Measurements from ENCODE around the gene ROPN1L.

Gene ROPN1L

DNA sequence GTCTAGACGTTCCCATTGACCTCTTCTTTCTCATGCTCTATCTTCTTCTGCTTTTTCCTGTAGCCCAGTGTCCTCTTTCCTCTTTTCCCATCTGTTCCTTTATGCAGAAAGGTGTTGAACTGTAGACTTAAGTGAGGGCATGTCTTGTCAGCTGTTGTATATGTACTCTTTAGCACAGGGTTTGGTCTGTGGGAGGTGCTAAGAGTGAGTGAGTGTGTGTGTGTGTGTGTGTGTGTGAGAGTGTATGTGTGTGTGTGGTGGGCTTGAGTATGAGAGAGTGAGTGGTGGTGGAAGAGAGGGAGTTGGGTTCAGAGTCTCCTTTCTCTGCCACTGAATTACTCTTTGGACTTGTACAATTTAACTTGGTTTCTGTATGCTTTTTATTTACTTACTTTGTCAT lies 10.3 kb upstream of the ROPN1L start:
- no peak for DNase-seq

DNA sequence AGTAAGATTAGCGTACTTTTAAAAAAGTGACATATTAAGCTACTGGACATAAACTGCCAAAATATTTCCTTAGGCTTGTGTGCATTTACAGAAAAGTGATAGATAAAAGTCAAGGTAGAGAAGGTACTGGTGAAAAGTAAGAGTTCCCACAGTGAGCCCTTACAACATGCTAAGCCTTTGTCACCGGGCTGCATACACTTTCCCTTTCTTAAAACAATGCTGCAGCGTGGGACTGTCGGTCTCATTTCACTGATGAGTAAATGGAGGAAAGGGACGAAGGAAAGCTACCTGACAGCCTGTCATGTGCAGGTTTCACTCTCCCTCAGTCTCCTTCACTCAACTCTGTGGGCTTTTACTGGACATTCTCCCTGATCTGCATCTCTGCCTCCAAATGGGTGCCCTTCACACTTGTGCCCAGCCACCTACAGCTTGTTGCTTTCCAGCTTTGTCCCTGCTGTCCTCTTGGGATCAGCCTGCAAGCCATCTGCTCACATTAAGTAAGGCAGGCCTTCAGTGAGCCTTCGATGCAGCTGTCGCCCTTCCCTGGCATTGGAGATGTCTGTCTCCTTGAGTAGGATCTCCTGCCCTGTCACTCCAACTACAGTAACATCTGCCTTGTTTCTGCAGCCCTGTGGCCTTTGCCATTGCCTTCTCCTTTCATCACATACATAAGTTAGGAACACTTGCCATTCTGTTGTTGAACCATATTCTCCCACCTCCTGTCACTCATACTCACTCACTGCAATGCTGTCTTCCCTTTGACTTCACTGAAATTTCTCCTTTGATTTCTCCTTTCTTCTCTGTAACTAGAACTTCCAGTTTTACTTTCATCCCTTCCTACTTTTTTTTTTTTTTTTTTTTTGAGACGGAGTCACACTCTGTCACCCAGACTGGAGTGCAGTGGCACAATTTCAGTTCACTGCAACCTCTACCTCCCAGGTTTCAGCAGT lies 9.3 kb upstream of the ROPN1L start:
- no peak for DNase-seq

DNA sequence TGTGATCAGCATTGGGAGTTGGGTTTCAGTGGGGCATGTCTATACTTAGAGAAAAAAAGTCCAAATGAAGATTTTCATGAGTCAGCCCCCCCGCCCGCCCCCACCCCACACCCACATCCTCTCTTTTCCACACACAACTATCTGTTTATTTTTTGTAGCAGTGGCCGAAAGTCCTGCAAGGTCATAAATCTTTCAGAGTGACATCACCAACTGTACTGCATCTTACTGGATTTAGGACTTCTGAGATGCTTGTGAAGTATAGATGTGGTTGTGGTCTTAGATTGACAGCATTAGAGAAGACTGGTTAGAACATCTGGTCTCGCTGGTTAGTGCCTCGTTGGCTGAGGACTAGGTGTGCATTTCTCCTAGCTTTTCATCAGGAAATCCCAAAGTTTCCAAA lies 7.3 kb upstream of the ROPN1L start:
- no peak for DNase-seq

DNA sequence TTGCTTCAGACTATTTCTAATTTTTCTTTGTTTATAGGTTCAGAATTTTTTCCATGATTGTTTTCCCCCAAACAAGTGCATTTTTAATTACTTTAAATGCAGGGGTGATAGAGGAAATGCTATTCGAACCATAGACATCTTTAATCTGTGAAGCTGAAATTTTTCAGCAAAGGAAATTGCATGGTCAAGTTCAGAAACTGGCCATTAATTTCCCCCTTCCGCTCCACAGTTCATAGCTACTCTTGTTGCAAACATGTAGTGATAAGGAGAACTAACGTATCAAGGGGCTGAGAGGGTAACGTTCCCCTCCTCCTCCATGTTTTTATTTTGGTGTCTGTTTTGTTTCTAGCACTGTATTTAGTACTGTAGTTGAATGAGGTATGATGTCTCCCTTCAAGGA lies 3.4 kb upstream of the ROPN1L start:
- DNase-seq: no peak

DNA sequence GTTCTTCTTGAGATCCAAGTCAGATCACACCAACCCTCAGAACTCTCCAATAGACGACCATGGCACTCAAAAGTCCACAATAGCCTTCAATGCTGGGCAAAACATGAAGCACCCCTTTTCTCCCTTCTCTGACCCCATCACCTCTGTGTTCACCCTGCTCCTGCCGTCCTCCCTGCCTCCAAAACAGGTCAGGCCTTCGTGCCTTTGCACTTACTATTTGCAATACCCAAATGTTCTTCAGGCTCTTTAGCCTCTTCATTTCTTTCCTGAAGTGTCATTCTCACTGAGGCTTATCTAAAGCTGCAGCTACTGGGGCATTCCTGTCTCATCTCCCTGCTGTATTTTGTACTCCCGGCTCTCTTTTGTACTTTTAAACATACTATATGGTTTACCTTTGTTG lies 2.0 kb upstream of the ROPN1L start:
- DNase-seq: no peak

DNA sequence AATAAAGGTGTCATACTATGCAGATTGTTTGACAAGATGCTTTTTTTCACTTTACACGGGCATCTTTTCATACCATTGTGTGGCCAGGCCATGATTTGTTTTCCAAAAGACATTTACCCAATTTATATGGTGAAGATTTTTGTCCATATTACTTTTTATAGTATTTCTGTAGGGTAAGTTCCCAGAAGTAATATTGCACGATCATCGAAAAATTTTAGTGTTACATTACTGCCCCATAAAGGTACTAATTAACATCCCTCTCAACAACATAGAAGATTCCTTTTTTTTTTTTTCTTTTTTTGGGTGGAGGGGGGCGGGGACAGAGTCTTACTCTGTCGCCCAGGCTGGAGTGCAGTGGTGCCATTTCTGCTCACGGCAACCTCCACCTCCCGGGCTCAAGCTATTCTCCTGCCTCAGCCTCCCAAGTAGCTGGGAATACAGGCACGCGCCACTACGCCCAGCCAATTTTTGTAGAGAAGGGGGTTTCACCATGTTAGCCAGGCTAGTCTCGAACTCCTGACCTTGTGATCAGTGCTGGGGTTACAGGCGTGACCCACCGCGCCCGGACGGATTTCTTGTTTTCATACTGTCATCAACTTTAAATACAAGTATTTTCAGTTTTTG lies 1.2 kb upstream of the ROPN1L start:
- DNase-seq: no peak

DNA sequence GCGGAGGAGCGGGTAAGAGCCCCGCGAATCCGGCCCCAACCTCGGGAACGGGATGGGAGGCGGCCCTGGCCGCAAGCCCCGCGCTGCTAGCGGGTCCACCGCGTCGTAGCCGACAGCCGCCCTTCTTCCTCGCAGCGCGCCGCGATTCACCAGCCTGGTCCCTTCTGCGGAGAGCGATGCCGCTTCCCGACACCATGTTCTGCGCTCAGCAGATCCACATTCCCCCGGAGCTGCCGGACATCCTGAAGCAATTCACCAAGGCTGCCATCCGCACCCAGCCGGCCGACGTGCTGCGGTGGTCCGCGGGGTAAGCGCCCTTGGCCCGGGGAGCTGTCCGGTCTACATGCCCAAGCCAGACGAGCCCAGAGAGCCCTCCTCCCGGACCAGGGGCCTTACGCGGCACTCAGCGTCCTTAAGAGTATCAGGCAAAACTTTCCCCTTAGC lies 335 bp downstream of the ROPN1L start:
- no peak for DNase-seq

DNA sequence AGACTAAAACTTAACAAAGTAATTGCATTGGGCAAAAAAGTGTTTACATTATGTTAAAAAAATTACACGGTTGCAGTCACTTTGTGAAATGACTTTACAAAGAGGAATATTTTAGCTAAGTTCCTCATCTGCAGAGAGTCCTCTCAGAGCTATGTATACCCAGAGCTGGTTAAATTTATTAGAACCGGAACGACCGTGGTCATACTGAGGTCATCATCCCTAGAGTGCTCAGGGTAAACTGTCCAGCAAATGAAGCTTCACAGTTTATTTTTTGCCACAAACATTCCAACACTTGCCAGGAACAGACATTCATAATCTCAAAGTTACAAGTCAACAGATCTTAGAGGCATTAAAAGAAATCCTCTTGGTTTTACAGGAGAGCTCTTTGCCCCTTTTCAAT lies 897 bp downstream of the ROPN1L start:
- no peak for DNase-seq

DNA sequence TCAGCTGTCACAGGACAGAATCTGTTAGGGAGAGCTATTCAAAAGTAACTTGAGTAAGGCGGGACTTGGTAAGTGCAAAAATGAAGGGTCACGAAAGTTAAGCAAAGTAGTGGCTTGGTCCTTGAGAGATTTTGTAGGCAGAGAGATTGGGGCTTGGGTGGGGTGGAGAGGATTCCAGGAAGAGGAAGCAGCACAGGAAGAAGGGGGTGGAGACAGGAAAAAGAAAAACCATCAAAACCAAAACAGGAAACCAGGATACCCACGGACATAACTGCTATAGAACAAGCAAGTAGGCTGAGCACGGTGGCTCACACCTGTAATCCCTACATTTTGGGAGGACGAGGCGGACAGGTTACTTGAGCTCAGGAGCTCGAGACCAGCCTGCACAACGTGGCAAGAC lies 3.7 kb downstream of the ROPN1L start:
- no peak for DNase-seq

DNA sequence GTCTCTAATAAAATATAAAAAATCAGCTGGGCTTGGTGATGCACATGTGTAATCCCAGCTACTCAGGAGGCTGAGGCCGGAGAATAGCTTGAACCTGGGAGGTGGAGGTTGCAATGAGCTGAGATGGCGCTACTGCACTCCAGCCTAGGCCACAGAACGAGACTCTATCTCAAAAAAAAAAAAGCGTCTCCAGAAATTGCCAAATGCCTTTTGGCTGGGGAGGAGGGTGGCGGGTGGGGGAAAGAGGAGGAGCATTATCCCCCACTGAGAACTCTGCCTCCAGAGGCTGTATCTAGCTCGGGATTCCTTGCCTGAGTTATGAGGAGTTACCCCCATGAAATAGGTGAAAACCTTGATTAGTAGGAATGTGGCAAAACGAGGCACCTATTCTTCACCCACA lies 4.8 kb downstream of the ROPN1L start:
- DNase-seq: no peak

DNA sequence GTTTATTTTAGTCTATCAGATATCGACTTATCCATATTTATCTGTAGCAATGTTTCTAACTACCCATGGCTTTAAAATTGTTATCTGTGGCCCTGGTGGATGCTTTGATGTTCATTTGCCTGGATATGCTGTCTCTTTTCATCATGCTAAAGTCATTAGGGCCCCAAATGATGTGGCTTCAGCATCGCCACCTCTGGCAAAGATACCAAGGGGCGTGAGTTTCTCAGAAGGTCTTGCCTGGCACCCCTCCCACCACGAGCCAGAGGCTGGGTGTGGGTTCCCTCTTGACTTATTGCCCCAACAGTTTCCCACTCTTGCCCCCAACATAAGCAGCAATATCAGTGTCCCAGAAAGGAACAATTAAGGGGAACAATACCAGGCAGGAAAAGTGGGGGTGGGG lies 5.4 kb downstream of the ROPN1L start:
- no peak for DNase-seq

DNA sequence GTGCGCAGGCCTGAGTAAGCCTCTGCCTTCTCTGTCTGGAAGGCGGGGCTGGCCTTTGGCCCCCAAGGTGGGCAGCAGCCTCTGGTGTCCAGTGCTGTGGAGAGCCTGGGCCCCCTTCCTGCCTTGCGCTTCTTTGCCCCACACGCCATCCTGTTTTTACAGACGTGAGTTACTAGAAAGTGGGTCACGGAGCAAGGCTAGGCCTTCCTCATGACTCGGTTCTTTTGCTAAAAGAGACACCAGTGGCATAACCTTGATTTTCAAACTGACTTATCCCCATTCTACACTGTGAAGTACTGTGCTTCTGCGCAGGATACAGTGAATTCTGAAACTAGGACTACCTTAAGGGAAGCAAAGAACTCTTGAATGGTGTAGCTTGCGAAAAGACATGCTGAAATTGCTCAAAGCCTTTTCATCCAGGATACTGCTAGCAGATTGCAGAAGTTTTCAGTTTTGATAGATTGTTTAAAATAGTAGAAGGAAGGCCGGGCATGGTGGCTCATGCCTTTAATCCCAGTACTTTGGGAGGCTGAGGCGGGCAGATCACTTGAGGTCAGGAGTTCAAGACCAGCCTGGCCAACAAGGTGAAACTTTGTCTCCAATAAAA lies 7.2 kb downstream of the ROPN1L start:
- DNase-seq: no peak

DNA sequence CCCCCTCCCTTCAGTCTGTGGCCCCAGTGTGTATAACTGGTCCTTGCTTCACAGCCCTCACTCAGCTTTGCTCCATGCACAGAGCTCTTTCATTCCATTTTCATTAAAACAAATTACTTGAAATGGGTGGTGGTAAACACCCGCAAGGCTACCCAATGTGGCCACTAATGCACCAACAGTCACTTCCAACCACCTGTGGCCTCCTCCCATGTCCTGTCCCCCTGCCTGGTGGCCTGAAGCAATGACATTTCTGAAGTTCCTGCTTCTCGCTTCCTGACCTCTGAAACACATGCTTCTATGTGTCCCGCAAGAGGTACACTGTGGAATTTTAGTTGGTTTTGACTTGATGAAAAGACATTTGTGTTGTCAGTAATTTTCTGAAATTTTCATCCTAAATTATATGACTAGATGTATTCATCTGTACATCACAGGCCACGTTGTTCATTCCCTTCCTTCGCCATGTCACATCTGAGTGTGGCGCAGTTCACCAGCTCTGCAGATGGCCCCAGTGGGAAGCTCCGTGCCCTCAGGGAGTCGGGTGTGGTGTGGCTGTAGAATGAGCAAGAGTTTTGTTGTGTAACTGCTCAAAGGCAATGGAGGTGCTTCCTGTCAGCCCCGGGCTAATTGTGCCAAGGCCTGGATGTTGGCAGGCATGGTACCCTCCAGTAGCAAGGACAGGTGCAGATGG lies 9.6 kb downstream of the ROPN1L start:
- no peak for DNase-seq

DNA sequence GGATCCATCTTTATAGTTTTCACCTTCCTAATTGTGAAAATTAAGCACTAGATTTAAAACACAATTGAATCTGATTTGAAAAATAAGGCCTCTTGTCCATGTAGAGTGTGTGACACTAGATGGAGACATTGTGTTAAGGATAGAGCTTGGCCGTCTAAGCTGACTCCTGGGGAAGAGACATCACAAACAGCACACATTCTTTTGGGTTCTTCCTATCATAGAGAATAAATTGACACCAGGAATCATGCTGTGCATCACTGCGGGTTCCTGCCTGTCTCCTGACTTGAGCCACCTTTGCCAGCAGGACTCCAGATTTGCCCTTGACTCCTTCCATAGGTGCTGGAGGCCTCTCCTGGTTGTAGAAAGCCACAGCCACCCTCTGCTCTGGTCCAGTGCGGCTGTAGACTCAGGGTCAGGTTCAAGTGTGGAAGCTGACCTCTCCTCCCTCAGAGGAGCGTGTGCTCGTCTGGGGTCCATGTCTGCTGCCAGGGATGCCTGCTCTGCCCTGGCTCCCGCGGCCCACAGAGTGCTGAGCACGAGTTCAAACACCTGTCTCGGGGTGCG lies 11.2 kb downstream of the ROPN1L start:
- DNase-seq: peak in 3 of 14 donors; percentile 14 to 31 (median 25)

DNA sequence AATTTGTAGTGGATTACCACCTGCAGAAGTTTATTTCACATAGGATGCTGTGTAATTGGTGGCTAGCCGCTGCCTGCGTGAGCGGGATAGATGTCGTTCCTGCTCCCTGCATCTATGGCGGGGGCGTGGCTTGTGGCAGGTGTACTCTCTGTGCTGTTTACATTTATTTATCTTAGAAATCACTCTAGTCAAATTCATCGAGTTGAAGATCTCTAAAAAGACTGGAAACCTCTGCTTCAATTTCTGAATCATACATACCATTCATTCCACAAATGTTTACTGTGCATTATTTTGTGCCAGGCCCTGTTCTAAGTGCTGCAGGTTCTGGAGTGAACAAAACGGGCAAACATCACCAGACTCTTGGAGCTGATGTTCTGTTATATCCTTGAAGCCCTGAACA lies 11.9 kb downstream of the ROPN1L start:
- no peak for DNase-seq

DNA sequence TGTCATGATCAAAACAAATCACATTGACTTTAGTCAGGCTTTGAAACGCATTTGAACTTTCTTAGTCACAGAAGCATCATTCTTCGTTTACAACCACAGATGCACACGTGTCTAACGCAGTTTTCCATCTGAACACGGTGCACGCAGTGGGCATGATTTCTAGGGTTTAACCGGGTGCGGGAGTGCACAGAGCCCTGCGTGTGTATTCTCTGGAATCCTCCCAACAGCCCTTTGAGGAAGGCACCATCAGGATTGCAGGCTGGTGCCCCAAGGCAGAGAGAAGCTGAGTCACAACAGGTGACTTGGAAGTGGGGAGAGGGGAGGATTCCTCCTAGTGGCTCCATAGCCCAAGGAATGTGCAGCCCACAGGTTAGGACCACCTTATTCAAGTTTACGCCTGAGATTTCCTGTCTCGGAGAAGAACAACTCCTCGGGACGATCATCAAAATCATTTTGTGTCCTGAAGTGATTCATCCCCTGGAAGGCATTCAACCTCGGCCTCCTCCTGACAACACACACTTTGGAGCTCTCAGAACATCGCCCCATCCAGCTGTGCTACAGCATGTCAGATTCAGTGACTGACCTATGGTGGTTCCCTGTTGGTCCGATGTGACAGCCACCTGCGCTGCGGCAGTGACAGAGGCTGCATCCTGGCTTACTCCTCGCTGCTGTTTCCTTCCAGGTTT lies 13.1 kb downstream of the ROPN1L start:
- no peak for DNase-seq

DNA sequence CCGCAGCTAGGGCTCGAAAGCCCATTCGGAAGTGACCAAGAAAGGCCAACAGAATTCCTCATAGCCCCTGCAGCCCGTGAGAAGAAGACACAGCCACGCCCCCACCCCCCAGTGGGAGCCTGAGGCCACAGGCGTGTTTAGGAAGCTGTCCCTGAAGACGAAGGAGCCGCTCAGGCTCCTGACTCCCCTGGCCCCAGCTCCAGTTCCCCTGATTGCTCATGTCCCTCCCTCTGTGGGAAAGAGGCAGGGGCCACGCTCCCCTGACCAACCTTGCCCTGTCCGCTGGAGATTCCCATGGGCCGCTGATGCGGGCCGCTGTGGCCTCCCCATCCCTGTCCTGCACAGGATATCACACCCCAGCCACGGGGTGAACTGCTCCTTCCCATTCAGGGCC lies 13.6 kb downstream of the ROPN1L start:
- DNase-seq: no peak

DNA sequence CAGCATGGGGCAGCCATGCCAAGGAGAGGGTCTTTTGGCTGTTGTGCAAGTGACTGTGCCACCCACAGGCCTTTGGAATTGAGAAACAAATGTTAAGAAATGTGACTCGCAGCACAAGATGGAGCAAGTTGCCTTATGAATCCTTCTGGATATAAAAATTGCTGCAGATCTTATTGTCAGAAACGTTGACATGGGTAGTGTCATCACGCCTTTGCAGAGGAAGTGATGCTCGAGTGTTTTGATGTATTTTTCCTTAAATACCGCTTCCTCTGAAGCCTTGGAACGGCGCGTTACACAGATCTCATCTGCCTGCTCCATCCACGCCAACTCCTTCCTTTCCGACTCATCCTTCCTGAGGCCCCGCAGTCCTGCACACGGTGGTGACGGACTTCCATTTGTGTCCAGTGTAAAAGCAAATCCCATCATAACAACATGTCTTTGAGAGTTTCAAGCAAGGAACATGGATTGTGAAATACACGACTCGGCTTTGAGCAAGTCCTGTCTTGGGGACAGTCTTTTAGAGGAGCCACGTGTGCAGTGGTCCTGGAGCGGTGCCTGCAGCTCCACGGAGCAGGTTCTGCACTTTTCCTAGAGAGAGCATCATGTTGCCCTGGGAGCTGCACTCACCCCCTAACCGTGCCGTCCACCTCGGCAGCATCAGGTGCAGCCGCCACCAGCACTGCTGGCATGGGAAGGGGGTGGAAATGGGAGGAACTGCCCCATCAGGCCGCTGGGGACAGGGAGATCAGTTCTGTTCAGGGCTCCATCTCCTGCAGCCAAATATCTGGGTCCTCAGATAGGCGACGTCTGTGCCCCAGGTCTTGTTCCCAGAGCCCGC lies 15.1 kb downstream of the ROPN1L start:
- DNase-seq: no peak

DNA sequence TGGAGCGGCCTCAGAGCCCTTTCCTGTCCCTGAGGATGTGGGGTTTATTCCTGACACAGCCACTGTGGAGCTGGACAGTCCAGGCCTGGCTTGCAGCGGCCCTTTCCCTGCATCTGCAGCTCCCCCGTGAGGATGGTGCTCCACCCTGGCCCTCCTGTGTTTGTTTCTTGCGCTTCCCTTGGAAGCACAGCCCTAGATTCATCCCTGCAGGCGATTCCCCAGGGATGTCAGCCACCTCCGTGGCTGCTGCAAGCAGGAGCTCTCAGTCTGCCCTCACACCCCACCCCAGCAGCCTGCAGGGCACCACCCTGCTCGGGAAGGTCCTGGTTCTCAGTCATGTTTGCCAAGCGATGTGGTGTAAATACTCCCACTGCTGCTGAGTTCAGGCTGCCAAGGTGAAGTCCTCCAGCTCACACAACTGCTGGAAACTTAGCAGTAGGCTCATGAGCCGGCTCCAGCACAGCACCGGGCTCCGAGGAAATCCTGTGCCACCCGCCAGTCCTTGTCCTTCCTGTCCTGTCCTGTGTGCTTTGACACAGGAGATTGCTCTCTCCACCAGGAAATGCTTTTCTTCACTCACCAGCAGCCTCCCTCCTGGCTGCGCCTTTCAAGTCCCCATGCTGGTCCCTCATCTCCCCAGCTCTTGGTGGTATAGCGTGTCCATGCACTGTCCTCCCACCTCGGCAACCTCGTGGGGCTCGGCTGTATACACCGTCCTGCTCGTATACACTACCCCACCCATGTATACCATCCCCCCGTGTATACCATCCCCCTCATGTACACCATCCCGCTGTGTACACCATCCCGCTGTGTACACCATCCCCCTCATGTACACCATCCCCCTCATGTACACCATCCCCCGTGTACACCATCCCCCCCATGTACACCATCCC lies 16.2 kb downstream of the ROPN1L start:
- DNase-seq: no peak

Measured in C1 segment of cervical spinal cord (tissue), 14 donors.